Astrocyte of the cerebellum (primary cell): ENCODE results near the gene SLC18B1.

Source experiments
- DNase-seq: peaks from one replicate; pipeline ENCODE4 v3.0.0-alpha.2; 2011; ENCODE audit warnings: low read depth
- H3K4me3 ChIP-seq: 2 replicates; pipeline ENCODE4 v1.5.1; 2011; ENCODE audit warnings: mild to moderate bottlenecking, low read depth, low read length, moderate library complexity
- CTCF ChIP-seq: IDR thresholded peaks from 2 replicates; pipeline ENCODE4 v1.5.1; 2012; ENCODE audit warnings: low read length, low read depth, moderate library complexity, mild to moderate bottlenecking; ENCODE audit errors: missing control alignments
- in situ Hi-C: cut with HindIII; loops from 2 replicates; pipeline ENCODE4 v1.10.0; 2017; ENCODE audit warnings: low sequenced_read_pairs

The SLC18B1 gene

GRCh38 chr6:132813173-132813856 is 14.9 kb upstream of the SLC18B1 start:
- in situ Hi-C loops = no loop called here
- TF ChIP-seq CTCF = no peak
- peak overlapping the region; percentile 82 for H3K4me3 ChIP-seq
- no peak for DNase-seq

- no peak for DNase-seq
- TF ChIP-seq CTCF = no peak
- in situ Hi-C loops = no loop called here
- peak overlapping the region; percentile 82 for H3K4me3 ChIP-seq
These were observed 14.3 kb upstream of the SLC18B1 start for GRCh38 chr6:132812756-132813172.

DNA sequence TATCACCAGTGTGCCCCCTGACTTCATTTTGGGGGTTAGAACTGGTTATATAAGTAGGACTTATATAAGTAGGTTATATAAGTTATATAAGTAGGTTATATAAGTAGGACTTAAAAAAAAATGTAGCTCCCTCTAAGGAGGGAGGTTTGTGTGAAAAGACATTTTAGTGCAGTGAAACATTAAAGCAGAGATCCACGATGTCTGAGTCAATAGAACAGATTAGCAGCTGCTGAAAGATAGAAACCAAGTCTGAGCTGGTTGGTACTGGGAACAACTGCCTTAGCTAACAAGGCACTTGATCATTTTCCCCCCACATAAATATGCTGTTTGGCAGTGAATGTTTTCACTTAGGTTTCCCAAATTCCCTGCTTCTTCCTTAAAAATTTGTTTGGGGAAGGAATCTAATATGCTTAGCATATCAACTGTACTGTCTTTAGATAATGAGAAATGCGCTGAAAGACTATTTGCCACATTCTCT is 13.9 kb upstream of the SLC18B1 start:
- peak overlapping the region; percentile 82 for H3K4me3 ChIP-seq
- no peak for DNase-seq
- TF ChIP-seq CTCF = no peak
- in situ Hi-C loops = no loop called here

DNA sequence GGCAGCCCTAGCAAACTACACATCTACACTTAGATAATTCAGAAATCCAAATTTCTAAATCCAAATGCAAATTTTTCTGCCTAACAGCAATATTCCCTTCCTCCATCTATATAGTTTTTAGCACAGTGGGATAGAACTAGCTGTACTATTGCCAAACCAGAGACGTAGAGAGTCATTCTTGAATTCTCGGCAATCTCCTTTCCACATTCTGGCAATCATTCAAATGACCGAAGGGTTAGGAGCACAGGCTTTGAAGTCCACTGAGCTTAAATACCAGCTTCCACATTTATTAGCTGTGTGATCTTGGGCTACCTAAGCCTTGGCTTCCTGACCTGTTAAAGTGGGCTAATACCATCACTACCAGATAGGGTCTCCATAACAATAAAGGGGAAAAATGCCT is 12.8 kb upstream of the SLC18B1 start:
- no peak for TF ChIP-seq CTCF
- in situ Hi-C loops = no loop called here
- DNase-seq = peak; percentile 61
- no peak overlapping the region for H3K4me3 ChIP-seq

- in situ Hi-C loops = no loop called here
- no peak for TF ChIP-seq CTCF
- no peak for DNase-seq
- H3K4me3 ChIP-seq = no peak overlapping the region
These were observed 7.1 kb upstream of the SLC18B1 start for GRCh38 chr6:132805548-132805947.

GRCh38 chr6:132804251-132804650 is 5.8 kb upstream of the SLC18B1 start:
- no peak overlapping the region for H3K4me3 ChIP-seq
- in situ Hi-C loops = no loop called here
- no peak for DNase-seq
- no peak for TF ChIP-seq CTCF
